GM12864 (cell line): ENCODE data around the gene TEAD1.

ENCODE experiments used
- DNase-seq: peaks from one replicate; pipeline ENCODE4 v3.0.0-alpha.2; 2011; ENCODE audit warnings: low read depth
- H3K4me3 ChIP-seq: 2 replicates; pipeline ENCODE4 v1.5.1; 2011; ENCODE audit warnings: mild to moderate bottlenecking, low read depth, low read length, control low read depth
- CTCF ChIP-seq: IDR thresholded peaks from 2 replicates; pipeline ENCODE4 v1.5.1; 2011; ENCODE audit warnings: low read depth, mild to moderate bottlenecking, moderate library complexity, low read length, control low read depth, inconsistent platforms; ENCODE audit errors: missing control alignments

The TEAD1 gene

GRCh38 chr11:12684315-12684714, 10.1 kb downstream of the TEAD1 start:
- DNase-seq: no peak
- TF ChIP-seq CTCF: no peak
- no peak overlapping the region for H3K4me3 ChIP-seq

GRCh38 chr11:12684816-12685215, 10.6 kb downstream of the TEAD1 start:
- no peak overlapping the region for H3K4me3 ChIP-seq
- no peak for DNase-seq
- TF ChIP-seq CTCF: no peak

- H3K4me3 ChIP-seq: no peak overlapping the region
- no peak for TF ChIP-seq CTCF
- DNase-seq: no peak
Measured at GRCh38 chr11:12685229-12685628, 11.0 kb downstream of the TEAD1 start.

GRCh38 chr11:12686246-12687060, 12.2 kb downstream of the TEAD1 start:
- no peak for TF ChIP-seq CTCF
- DNase-seq: no peak
- H3K4me3 ChIP-seq: no peak overlapping the region

GRCh38 chr11:12687216-12687623, 13.0 kb downstream of the TEAD1 start:
- no peak for DNase-seq
- TF ChIP-seq CTCF: no peak
- no peak overlapping the region for H3K4me3 ChIP-seq

- TF ChIP-seq CTCF: no peak
- DNase-seq: no peak
- H3K4me3 ChIP-seq: no peak overlapping the region
Measured at GRCh38 chr11:12687740-12688139, 13.5 kb downstream of the TEAD1 start.
